ENCODE data around the gene PPP1R12C.

Gene PPP1R12C

GRCh38 chr19:55094456-55095259, 22.8 kb downstream of the PPP1R12C start:
- no peaks in the 10 kb centered on the region for H3K9me3 Mint-ChIP-seq
- H3K27ac Mint-ChIP-seq, result no peak overlapping the region
- DNase-seq (ENCODE audit: low spot score), result no peak
- no peak overlapping the region for H3K4me3 Mint-ChIP-seq
- no peaks in the 10 kb centered on the region for H3K4me1 Mint-ChIP-seq (ENCODE audit: low read depth)
- H3K27me3 Mint-ChIP-seq (ENCODE audit: low read depth), result no peaks in the 10 kb centered on the region
- peaks cover 11% of the 10 kb centered on the region for H3K36me3 Mint-ChIP-seq (ENCODE audit: low read depth)

GRCh38 chr19:55092423-55093318, 24.8 kb downstream of the PPP1R12C start:
- Mint-ChIP-seq H3K36me3 (ENCODE audit: low read depth) (peaks cover 20% of the 10 kb centered on the region), H3K4me3 (no peak overlapping the region), H3K27me3 (ENCODE audit: low read depth) (peaks cover 9% of the 10 kb centered on the region), H3K4me1 (ENCODE audit: low read depth) (peaks cover 10% of the 10 kb centered on the region), H3K27ac (no peak overlapping the region), H3K9me3 (no peaks in the 10 kb centered on the region)
- DNase-seq (ENCODE audit: low spot score), result no peak

DNA sequence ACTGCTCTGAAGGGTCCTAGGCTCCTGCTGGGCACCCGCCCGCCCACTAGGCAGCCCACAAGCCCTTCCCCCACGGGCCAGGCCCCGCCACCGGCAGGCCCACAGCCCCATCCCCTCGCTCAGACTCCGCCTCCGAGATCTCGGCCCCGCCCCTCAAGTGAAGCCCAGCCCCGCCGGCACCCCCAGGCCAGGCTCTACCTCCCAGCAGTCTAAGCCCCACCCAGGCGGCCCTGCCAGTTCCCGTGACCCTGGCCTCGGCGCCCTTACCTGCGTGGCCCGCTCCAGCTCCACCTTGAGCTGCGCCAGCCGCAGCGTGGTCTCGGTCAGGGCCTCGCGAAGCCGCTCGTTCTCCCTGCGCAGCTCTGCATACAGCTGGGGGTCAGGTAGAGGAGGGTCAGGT, 25.5 kb downstream of the PPP1R12C start:
- Mint-ChIP-seq H3K27ac (no peak overlapping the region), H3K4me3 (no peak overlapping the region), H3K27me3 (ENCODE audit: low read depth) (peaks cover 14% of the 10 kb centered on the region), H3K4me1 (ENCODE audit: low read depth) (peaks cover 13% of the 10 kb centered on the region), H3K36me3 (ENCODE audit: low read depth) (peaks cover 23% of the 10 kb centered on the region), H3K9me3 (no peaks in the 10 kb centered on the region)
- no peak for DNase-seq (ENCODE audit: low spot score)

DNA sequence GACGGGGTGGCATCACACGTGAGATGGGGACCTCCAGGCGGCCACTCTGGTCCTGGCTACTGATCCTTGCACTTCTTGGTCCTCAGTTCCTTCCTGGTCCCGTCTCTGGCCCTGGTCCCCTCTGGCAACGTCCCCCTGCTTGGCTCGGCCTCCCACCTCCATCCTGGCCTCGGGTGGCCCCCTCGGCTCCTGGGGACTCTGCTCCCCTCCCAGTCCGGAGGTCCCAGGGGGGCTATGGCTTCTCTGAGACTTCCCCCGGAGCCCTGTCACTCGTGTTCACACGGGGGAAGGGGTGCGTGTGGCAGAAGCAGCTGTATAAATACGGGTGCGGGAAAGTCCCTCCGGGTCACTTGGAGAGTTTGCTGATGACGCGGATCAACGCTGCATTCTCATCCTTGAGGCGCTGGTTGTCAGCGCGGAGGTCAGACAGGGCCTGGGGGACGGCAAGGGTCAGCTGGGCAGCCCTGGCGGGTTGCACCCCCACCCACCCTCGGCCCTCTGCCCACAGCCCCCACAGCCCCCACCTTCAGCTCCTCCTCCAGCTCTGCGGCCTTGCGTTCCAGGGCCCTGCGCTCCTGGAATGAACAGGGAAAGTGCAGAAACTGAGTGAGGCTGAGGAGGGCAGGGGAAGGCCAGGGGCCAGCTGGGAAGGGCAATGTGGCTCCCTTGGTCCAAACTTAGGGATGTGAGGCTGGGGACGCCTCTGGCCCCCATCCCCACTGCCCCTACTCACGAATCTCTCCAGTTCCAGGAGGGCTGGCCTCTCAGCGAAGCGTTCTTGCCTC, 26.1 kb downstream of the PPP1R12C start:
- H3K27ac Mint-ChIP-seq, result no peak overlapping the region
- peaks cover 13% of the 10 kb centered on the region for H3K4me1 Mint-ChIP-seq (ENCODE audit: low read depth)
- H3K9me3 Mint-ChIP-seq, result no peaks in the 10 kb centered on the region
- no peak for DNase-seq (ENCODE audit: low spot score)
- H3K27me3 Mint-ChIP-seq (ENCODE audit: low read depth), result peaks cover 14% of the 10 kb centered on the region
- H3K36me3 Mint-ChIP-seq (ENCODE audit: low read depth), result peaks cover 23% of the 10 kb centered on the region
- no peak overlapping the region for H3K4me3 Mint-ChIP-seq

DNA sequence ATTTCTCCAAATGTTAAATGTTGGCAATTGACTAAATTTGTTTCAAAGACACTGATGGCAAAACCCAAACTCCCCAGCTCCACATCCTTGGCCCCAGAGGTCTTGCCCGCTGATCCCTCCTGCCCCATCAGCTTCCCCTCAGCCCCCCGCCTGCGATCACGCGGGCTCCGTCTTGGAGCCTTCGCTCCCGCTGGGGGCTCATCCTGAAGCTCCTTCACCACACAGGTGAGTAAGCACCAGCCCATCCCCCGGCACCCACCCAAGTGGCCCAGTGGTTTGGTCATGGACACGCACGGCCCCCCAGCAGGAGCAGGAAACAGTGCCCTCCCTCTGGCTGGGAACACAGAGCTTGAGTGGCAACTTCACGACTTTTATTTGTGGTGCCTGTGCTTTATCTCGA, 26.9 kb downstream of the PPP1R12C start:
- Mint-ChIP-seq H3K27me3 (ENCODE audit: low read depth) (peaks cover 20% of the 10 kb centered on the region), H3K36me3 (ENCODE audit: low read depth) (peaks cover 23% of the 10 kb centered on the region), H3K27ac (no peak overlapping the region), H3K4me1 (ENCODE audit: low read depth) (peaks cover 13% of the 10 kb centered on the region), H3K9me3 (no peaks in the 10 kb centered on the region), H3K4me3 (no peak overlapping the region)
- no peak for DNase-seq (ENCODE audit: low spot score)

- peaks cover 13% of the 10 kb centered on the region for H3K4me1 Mint-ChIP-seq (ENCODE audit: low read depth)
- H3K9me3 Mint-ChIP-seq, result no peaks in the 10 kb centered on the region
- no peak overlapping the region for H3K27ac Mint-ChIP-seq
- peaks cover 20% of the 10 kb centered on the region for H3K36me3 Mint-ChIP-seq (ENCODE audit: low read depth)
- H3K4me3 Mint-ChIP-seq, result no peak overlapping the region
- peaks cover 28% of the 10 kb centered on the region for H3K27me3 Mint-ChIP-seq (ENCODE audit: low read depth)
- no peak for DNase-seq (ENCODE audit: low spot score)
These were observed 28.0 kb downstream of the PPP1R12C start for GRCh38 chr19:55089342-55089944.

DNA sequence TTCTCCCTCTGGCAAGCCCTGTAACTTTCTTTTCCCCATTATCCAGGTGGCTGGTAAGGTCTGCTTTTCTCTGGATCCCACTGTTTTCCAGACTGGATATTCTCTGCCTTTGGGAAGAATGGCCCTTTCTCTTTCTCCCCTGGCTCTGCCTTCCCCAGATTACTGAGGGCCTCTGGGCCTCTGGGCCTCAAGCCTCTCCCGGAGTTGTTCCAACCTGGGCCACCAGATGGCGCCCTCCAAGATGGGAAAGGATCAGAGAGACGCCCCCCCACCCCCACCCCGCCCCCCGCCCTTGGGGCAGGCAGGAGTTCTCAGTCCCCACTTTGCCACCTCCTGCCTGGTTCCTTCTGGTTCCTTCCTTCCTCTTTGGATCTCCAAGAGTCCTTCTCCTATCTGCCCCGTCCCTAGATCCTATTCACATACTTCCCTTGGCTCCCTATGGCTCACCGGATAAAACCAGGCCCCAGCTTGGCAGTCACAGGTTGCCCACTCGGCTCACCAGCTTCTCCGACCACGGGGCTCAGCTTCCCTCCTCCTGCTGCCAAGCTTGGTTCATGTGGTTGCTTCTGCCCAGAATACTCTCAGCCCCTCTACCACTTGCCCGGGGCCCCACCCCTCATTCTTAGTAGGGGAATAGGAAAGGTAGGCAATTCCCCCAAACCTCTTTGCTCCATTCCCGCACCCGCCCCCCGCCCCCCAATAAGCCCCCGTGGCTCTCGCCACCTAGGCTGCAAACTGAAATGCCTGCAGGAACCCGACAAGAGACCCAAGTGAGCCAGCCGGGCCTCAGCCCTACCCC, 28.7 kb downstream of the PPP1R12C start:
- no peak overlapping the region for H3K4me3 Mint-ChIP-seq
- no peaks in the 10 kb centered on the region for H3K9me3 Mint-ChIP-seq
- H3K4me1 Mint-ChIP-seq (ENCODE audit: low read depth), result peaks cover 13% of the 10 kb centered on the region
- H3K27ac Mint-ChIP-seq, result no peak overlapping the region
- DNase-seq (ENCODE audit: low spot score), result peak; percentile 60
- H3K36me3 Mint-ChIP-seq (ENCODE audit: low read depth), result peaks cover 20% of the 10 kb centered on the region
- H3K27me3 Mint-ChIP-seq (ENCODE audit: low read depth), result peaks cover 35% of the 10 kb centered on the region

DNA sequence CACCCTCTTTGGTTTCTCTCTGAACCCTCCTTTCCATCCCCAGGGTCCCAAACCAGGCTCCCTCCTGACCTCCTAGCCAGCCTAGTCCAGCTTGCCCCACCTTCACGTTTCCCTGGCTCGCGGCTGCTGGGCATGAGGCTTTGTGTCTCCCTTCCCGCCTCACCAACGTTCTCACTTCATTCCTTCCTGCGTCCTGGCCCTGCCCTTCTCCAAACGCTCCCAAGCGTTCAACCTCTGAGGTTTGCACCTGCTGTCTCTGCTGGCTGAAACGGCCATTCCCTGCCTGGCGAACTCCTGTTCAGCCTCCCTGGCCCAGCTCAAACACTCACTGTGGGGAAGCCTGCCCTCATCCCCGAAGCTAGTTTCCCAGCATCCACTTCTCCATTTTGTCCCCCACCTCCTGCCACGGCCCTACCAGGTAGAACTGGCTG, 29.4 kb downstream of the PPP1R12C start:
- Mint-ChIP-seq H3K27ac (no peak overlapping the region), H3K9me3 (no peaks in the 10 kb centered on the region), H3K4me3 (peak overlapping the region; percentile 9), H3K4me1 (ENCODE audit: low read depth) (peaks cover 13% of the 10 kb centered on the region), H3K36me3 (ENCODE audit: low read depth) (peaks cover 20% of the 10 kb centered on the region), H3K27me3 (ENCODE audit: low read depth) (peaks cover 39% of the 10 kb centered on the region)
- DNase-seq (ENCODE audit: low spot score), result no peak

DNA sequence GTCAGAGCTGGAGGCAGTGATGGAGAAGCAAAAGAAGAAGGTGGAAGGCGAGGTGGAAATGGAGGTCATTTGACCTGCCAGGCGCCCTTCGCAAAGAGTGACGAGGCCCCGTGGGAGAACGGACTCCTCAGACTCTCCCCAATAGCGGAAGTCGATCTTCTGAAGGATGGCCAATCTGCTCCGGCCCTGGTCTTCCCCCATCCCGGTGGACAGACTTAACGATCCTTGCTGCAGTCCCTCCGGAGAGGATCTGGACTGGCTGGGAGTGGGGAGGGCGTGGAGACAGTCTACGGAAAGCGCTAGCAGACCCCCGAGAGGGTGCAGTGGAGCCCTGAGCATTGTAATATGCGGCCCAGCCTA, 29.9 kb downstream of the PPP1R12C start:
- no peak overlapping the region for H3K27ac Mint-ChIP-seq
- H3K27me3 Mint-ChIP-seq (ENCODE audit: low read depth), result peaks cover 44% of the 10 kb centered on the region
- peak overlapping the region; percentile 39 for H3K4me3 Mint-ChIP-seq
- peaks cover 13% of the 10 kb centered on the region for H3K4me1 Mint-ChIP-seq (ENCODE audit: low read depth)
- DNase-seq (ENCODE audit: low spot score), result no peak
- no peaks in the 10 kb centered on the region for H3K9me3 Mint-ChIP-seq
- peaks cover 20% of the 10 kb centered on the region for H3K36me3 Mint-ChIP-seq (ENCODE audit: low read depth)

GRCh38 chr19:55086730-55087541, 30.5 kb downstream of the PPP1R12C start:
- Mint-ChIP-seq H3K9me3 (no peaks in the 10 kb centered on the region), H3K27ac (no peak overlapping the region), H3K27me3 (ENCODE audit: low read depth) (peaks cover 48% of the 10 kb centered on the region), H3K4me1 (ENCODE audit: low read depth) (peaks cover 16% of the 10 kb centered on the region), H3K4me3 (peak overlapping the region; percentile 39), H3K36me3 (ENCODE audit: low read depth) (peaks cover 20% of the 10 kb centered on the region)
- DNase-seq (ENCODE audit: low spot score), result peak; percentile 37

- Mint-ChIP-seq H3K9me3 (no peaks in the 10 kb centered on the region), H3K4me3 (no peak overlapping the region), H3K36me3 (ENCODE audit: low read depth) (peaks cover 20% of the 10 kb centered on the region), H3K27me3 (ENCODE audit: low read depth) (peaks cover 50% of the 10 kb centered on the region), H3K4me1 (ENCODE audit: low read depth) (peaks cover 17% of the 10 kb centered on the region), H3K27ac (no peak overlapping the region)
- no peak for DNase-seq (ENCODE audit: low spot score)
These were observed 31.3 kb downstream of the PPP1R12C start for GRCh38 chr19:55085923-55086715.

DNA sequence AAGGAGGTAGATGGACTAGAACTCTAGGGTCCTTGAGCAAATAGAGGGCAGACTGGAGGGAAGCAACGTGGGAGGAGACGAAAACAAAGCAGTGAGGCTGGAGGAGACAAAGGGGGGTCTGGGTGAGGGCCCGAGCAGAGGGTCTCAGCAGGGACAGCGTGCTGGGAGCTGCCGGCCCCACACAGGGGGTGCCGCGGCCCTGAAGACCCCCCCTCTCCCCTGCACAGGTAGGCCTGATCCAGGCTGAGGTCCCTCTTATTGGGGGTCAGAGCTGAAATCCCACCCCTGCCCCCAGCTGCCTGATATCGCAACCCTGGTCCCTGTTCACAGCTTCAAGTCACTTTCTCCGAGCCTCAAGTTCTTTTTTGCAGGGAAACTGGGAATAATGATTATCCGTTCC, 33.0 kb downstream of the PPP1R12C start:
- H3K27me3 Mint-ChIP-seq (ENCODE audit: low read depth), result peaks cover 50% of the 10 kb centered on the region
- H3K4me3 Mint-ChIP-seq, result no peak overlapping the region
- H3K9me3 Mint-ChIP-seq, result no peaks in the 10 kb centered on the region
- H3K4me1 Mint-ChIP-seq (ENCODE audit: low read depth), result peaks cover 29% of the 10 kb centered on the region
- H3K27ac Mint-ChIP-seq, result no peak overlapping the region
- H3K36me3 Mint-ChIP-seq (ENCODE audit: low read depth), result peaks cover 16% of the 10 kb centered on the region
- DNase-seq (ENCODE audit: low spot score), result no peak

Measured in T-helper 2 cell treated with Interferon-gamma antibody and Interleukin-4, amounts not matched to agents 5 μg/mL and 100 μg/mL, for 36 hours (primary cell).